GM18517 (cell line): ENCODE results near the gene NRF1.
"Not testable (repeated sequence)": the region's sequence is repeated elsewhere in the genome, so short reads cannot be mapped to it uniquely, and the experiment has no call there.

Experiments
- ATAC-seq: cut with Tn5 transposase; IDR thresholded peaks from one replicate; pipeline ENCODE4 v1.9.1; 2021; ENCODE audit warnings: mild to moderate bottlenecking, moderate library complexity; ENCODE audit not compliant: unreplicated experiment

NRF1 gene

DNA sequence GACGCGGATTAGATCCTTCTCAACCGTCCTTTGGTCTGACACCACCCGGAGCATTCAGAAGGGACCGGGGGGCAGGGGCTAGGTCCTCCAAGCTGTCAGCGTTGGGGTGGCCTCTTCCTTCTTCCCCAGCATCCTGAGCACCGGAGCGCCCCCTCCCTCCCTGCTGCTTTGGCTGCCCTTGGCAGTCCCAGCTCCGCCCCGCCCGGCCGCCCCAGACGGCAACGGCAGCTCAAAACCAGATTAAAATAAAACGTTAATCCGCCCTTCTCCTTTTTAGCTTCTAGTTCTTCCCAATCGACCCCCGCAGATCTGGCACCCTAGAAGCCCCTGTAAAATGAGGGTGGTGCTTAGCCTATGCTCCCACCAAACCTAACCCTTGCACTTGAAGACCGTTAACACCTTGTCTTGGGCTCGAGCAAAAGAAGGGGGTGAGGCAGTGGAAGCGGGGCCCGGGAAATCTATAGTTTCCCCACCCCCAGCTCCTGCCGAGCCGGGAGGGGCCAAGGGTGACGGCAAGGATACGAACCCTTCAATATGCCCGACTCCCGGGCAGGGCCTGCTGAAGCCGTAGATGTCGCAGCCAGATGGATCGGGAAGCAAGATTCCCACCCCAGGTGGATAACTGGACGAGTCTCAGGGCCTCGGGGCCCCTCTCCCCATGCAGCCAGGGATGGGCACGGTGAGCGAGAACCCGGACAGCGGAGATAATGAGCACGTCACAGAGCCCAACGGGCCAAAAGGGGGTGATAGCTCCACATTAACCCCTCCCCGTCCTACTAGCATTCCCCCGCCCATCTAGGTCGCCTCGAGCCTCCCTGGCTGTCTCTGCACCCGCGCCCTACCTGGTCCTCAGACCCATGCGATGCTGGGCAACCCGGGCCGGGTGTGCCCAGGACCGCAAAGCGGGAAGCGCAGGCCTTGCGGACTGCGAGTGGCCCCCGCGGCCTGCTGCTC, 169.7 kb downstream of the NRF1 start:
- no peak for ATAC-seq

DNA sequence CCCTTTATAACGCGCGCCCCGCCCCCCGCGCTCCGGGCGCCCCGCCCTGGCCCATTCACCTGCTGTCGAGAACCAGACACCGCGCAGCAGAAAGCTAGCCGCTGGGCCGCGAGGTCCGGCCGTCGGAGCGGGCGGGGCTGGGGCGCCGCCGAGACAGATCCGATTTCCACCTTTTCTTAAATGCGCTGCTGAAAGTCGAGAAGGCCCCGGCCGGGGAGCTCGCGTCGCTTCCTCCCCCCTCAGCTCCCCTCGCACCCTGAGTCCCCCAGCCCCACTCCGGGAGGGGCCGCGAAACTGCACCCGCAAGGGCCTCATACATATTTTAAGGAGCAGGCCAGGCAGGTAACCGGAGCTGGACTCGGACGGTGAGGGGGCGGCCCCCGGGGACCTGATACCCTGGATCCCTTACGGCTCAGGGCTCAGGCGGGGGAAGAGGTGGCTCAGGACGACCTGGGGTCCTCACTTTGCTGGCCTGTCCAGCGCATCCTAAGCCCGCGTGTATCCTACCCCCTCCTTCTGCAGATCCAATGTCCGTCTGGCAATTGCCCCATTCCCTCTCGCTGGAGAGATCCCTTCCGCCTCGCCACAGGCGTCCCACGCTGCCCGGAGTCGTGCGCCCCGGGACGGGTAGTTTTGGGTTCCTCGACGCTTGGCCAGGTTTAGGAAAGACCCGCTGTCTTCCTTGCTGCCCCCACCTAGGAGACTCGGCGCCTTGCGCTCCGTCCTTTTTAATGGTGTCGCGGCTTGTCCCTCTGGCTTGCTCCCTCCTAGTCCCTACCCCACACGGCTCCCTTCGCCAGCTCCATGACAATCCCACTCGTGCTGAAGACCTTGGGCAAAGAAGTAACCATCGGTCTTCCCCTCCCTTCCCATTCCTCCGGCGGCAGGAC, 170.7 kb downstream of the NRF1 start:
- ATAC-seq = no peak

DNA sequence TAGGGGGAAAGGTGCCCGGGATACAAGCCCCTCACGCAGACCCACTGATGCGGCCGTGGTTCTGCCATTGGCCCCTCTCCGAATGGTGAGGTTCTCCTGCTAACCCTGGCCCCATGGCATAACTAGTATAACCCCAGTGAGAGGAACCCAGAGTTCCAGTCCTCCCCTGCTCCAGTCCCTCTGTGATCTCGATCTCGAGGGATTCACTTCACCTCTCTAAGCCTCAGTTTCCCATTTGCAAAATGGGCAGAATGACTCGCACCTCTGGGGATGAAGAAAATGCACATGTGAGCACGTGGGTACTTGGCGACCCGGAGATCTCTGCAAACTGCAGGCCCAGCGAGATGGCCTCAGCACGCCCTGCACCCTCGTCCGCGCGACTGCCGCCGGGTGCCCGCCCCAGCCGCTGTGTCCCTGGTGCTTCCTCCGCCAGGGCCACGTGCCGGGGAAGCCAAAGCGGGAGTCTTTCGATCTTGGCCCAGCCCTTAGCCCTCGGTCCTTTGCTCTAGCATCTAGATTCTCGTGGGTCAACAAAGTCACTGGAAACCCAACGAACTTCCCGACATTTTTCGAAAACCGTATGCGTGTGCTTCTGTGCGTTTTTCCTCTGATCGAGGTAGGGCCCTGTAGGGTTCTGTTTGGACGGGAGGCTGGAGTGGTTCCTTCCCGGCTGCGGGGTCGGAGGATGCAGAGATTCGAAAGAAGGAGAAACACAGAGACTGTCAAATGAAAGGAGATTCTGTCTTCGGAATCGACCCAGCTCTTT, 171.5 kb downstream of the NRF1 start:
- no peak for ATAC-seq

DNA sequence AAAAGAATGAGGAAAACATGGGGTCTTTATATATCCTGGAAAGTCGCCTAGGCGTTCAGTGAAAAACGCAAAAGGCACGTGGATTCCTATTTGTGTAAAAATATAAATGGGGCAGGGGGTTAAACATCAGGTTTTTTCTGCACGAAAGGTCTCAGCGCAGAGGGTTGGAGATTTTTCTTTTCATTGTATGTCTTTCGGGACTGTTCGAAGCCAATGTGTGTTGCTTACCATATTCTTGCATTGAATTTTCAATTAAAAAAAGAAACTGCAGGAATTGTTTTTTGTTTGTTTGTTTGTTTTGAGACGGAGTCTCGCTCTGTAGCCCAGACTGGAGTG, 172.0 kb downstream of the NRF1 start:
- ATAC-seq = no peak

DNA sequence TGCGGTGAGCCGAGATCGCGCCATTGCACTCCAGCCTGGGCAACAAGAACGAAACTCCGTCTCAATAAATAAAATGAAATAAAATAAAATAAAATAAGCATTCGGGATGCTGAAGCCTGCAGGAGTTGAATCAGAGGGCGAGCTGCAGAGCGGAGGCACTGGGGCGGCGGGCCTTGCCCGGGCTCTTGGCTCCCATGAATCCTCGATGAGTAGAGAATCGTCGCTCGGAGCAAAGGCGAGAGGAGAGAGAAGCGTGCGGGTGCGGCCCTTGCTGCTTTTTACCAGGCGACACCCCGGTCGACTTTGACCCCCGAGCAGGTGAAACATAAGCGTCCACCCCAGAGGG, 172.9 kb downstream of the NRF1 start:
- no peak for ATAC-seq

DNA sequence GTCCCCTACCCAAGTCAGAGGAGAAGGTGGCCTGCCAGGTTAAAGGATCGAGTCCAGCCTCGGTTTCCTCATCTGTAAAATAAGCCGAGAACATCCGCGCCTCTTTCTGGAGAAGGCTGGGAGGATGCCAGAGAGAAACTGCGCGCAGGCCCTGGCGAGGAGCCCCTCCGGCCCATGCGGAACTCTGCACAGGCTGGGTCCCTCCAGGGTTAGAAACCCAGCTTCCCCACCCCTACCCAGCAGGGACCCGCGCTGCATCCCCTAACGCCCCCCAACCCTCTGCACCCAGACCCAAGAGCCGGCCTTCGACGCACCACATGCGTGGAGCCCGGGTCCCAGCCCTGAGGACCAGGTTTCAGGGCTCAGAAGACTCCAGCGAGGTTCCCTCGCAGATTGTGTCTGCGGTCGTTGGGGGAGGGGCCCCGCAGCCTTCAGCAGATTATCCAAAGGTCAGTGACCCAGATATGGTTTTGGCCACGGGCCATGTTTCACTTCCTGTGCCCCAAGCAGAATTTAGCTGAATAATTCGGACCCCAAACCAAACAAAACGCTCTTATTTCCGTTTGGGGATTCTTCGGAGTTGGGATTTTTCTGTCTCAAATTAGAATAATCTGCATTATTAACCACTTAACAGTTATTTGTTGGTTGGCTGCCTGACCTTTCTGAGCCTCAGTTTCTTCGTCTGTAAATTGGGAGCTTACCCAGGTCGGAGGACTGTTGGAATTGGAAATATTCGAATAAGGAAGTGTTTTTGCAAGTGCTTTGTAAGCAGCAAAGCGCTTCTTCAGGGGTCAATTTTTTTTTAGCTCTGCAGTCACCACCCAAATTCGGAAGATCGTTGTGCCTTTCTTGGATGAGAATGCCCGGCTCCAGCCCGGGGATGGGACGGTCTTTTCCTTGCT, 173.5 kb downstream of the NRF1 start:
- ATAC-seq = no peak

DNA sequence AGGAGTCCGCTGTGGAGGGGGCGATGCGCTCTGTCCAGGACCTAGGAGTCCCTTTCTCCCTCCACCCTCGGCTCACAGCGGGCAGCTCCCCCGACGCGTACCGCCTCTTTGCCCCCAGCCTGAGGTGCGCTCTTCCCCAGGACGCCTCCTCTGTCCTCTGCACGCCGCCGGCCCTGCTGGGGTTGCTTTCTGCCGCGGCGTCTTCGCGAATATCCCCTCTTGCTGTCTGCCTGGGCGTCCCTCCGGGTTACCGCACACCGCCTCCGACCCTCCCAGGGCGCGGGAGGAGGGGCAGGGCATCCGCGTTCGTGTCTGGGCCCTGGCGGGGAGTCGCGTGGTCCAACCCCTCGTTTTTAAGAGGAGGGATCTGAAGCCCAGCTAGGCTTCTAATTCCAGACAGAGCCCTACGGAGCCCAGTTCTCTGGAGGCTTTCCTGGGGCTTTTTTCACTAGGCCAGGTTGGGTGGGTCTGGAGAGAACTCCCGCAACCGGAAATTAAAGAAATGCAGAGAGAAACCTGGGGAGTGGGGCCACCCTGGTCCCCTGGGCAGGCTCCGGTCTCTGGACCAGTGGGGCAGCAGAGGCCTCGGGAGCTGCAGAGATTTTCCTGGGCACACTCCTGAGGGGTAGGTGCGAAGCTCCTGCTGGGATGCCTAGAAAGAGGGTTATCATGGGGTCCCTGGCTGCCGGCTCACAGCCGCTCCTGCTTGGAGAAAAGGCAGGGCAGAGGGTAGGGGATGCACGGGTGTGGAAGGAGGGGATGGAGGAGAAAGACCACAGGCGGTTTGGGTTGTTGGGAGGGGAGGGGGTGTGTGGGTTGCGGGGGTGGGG, 174.4 kb downstream of the NRF1 start:
- no peak for ATAC-seq

DNA sequence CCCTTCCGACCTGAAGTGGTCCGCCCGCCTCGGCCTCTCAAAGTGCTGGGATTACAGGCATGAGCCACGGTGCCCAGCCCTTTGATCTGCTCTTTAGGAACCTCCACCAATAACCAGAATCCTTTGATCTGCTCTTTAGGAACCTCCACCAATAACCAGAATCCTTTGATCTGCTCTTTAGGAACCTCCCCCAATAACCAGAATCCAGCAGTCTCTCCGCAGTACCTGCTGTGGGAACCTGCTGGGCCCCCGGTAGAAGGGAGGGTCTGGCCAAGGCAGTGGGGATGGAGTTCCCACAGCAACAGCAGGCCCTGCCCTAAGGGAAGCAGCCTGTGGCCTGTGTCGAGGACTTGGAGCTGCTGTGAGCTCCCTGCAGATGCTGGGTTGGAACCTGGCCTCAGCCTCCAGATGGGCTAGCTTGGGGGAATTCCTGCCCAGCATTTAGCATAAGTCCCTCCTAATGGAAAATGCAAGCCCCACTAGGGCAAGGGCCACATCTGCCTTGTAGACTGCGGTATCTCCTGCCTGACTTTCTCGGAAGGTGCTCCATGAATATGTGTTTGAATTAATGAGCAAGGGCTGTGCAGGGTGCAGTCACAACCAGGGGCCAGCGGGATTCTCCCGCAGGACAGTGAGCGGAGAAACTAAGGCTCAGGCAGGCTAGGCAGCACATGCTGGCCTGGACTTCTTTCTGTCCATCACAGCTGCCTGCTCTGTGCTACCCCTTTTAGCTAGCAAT, 175.5 kb downstream of the NRF1 start:
- ATAC-seq = no peak

DNA sequence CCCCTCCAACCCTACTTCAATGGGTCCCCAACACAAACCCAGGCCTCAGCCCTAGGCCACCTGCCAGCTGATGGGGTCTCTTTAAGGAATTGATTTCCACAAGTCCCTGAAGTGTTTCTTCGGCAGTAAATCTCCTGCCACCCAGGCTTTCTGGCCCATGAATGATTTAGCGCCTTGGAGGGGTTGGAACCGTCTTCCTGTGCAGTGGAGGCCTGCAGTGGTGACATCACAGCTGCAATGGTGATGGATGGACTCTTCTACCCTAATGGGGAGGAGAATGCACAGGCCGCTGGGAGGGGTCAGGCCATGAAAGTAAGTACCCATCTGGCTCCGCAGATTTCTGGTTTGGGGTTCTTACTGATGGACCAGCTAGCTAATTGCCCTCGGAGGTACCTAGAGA, 177.5 kb downstream of the NRF1 start:
- no peak for ATAC-seq

DNA sequence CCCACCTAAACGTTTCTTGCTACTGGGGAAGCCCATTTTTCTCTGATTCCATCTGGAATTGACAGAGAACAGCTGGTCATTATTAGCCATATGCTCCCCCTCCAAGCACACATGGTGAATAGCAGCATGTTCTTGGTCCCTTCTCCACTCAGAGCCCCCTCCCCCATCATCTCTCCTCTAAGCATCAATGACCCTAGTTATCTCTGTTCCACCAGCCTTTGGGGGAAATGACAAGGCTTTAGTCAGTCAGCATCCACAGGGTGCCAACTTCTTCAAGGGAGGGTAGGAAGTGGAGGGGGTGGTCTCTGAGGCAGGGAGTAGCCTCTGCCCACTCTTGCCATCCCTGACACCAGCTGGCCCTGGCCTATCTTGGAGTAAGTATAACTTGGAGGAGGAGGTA, 178.1 kb downstream of the NRF1 start:
- ATAC-seq = no peak

DNA sequence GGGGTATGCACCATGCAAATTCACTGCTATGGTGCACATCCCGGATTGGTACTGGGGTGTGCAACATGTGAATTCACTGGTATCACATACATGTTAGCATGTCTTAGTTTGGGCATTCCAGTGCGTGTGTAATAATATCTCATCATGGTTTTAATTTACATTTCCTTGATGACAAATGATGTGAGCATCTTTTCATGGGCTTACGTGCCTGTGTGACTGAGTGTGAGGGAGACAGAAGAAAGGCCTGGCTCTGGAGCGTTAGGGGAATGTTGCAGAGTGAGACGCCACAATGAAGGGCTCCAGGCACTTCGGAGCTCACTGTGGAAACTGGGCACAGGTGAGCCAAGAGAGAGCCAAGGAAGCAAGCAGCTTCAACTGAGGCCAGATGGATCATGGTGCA, 178.6 kb downstream of the NRF1 start:
- ATAC-seq = no peak

DNA sequence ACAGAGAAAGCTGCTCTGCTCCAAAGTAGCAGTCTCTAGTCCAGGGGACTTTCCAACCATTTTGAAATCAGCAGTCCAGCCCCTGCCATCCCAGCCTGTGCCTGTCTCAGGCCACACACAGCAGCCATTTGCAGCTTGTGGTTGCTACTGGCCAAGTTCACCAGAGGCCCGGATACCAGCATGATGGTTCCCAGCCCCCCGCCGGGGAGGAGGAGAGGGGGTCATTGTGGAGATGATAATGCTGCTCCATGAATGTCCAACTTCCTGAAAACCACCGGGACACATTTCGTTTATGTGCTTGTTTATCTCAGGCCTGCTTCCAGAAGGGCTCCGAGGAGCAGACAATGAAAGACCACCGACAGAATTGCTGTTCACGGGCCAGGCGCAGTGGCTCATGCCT, 181.2 kb downstream of the NRF1 start:
- ATAC-seq = no peak

DNA sequence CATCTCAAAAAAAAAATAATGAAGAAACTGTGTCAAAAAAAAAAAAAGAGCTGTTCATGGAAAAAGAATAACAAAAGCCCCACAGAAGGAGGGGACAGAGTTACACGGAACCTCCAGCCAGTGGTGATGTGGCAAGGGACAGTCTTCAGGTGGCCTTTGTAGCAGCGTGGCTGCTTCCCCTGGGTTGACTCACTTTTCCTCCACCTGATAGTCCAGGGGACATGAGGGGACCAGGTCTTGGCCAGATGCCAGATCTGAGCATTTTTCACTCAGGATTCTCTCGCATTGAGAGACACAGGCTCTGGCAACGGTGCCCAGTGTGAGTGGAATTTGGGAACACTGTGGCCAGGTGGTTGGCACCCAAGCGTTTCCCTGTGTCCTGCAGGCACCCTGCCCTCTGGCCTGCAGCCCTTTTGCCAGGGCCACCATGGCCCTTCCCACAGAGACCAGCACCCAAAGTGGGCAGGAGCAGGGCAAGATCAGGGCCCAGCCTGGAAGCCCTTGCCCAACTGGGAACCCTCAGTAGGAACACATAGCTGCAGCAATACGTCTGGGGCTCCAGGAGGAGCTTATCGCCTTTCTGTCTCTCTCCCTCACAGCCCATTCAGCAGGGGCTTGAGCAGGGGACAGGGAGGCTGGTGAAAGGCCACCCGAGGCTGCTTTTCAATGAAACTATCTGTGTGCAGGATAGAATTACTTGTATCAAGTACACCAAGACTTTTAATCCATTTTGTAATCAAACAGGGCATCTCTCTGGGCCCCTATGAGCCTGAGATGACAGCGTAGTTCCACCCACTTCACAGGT, 182.2 kb downstream of the NRF1 start:
- no peak for ATAC-seq

DNA sequence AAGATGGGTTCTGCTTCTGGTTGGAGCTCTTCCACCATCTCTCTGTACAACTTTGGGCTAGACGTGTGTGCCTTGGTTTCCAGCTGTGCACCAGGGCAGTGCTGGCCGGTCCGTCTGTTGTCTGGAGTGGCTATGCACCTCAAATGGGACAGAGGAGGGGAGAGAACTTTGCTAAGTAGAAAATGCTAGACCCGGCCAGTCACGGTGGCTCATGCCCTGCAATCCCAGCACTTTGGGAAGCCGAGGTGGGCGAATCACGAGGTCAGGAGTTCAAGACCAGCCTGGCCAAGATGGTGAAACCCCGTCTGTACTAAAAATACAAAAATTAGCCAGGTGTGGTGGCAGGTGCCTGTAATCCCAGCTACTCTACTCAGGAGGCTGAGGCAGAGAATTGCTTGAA, 182.9 kb downstream of the NRF1 start:
- not testable (repeated sequence) for ATAC-seq

DNA sequence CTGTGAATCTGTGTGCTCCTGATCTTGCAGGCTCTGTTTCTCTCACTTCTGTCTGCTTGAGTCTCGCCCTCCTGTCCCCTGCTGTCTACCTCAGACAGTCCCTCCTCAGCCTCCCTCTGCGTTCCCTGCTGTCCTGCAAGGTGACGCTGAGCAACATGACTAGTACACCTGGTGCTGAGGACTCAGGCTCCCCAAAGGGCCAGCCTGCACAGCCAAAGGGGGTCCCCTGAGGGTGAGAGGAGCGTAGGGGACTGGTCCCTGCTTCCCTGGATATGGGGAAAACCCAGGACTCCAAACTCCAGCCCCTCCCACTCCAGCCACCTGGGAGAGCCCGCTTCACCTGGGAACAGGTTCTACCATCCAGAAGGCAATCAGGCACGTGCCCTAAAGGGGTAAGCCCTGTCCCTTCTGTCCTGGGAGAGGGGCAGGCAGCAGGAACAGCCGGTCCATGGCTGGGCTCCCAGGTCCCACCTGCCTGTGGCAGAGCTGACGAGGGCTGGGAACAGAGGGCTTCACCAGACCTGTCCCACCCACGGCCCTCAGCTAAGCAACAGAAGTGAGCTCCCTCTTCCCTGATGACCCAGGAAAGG, 184.8 kb downstream of the NRF1 start:
- no peak for ATAC-seq

DNA sequence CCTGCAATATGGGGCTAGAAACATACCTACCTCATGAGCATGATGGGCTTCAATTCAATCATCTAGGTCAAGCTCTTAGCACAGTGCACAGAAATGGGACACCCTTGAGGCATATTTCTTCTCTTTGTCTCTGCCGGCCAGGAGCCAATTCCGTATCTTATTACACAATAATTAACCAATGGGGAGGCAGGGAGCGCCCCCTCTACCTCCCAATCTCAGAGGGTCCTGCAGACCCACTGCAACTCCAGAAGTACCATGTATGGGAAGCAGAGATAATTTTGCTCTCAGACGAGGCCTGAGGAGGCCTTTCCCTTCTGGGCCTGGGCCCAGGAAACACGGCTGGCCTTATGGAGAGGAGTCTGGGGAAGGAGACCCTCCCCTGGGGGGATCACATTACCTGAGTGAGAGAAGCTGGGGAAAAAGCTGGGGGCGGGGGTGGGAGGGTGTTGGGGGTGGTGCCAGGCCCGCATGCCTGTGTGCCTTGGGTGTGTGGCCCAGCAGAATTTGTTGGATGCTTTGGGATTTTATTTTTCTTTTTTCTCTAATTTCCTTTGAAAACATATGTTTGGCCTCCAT, 185.8 kb downstream of the NRF1 start:
- ATAC-seq = no peak

DNA sequence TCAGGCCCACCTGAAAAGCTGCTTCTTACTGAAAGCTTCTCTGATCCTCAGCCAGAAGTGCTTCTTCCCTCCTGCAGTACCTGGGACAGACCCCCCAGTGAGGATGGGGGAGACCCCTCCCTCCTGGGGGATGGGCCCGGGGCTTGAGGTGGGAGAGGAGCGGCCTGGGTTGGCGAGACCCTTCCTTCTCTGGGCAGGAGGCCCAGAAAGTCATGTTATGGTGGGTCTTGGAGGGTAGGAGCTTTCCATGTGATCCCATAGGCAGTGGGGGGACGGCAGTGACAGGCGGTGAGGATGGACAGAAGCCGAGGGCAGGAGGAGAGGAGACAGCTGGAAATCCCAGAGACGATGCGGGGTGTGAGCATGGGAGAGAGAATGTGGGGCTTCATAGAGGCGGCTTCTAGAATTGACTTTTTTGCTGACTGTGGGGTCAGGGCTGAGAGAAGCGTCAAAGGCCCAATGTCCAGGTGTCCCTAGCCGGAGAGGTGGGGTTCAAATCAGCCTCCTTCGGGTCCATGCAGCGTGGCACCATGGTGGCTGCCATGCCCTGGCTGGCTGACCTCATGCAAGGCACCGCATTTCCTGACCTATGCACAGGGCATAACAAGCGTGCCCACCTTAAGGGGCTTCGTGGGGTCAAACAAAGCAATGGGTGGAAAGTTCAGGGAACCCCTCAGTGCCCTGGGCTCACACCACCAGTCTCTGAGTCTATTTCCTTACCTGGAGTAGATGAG, 187.3 kb downstream of the NRF1 start:
- no peak for ATAC-seq
